Renal pelvis (tissue), 12 donors: Measurements from ENCODE around the gene REPS2. TPM values are rescaled to one million over a fixed set of nuclear protein-coding genes. Genes with fewer than 3 reads are reported as not detected.
A peak's percentile ranks its signal among the peaks of the same experiment; 100 is the strongest.

Experiments used
- DNase-seq: peaks from one replicate; pipeline ENCODE4 v3.0.0-alpha.2; 2013
- long read RNA-seq, 16 experiments: transcript quantifications; one replicate each; lab custom pipeline, GENCODE V29; 2026
- polyA plus RNA-seq, 3 donors: library from polyadenylated mRNA; unstranded; fragments of 120-200 nt; gene quantifications; one replicate each; pipeline ENCODE4 v1.2.1, GENCODE V29; 2013; ENCODE audit not compliant: insufficient read length in 3 of 3

Gene REPS2
- polyA plus RNA-seq = 10 to 100 TPM; 16.3 to 21.9 (median 18.9) TPM
- long read RNA-seq, donor 1 = 0 reads
- long read RNA-seq, donor 2 = 0 reads
- long read RNA-seq, donor 3 = 0 reads
- long read RNA-seq, donor 4 = 0 reads
- long read RNA-seq, donor 5 = 0 reads
- long read RNA-seq, donor 6, partial matches to known transcripts = 26 of 27 reads
- long read RNA-seq, donor 6, other reads (novel, unspliced or antisense) = 0 of 27 reads
- long read RNA-seq, donor 7 = 0 reads
- long read RNA-seq, donor 8 = 0 reads
- long read RNA-seq, donor 9, full-length matches to known transcripts = 2 of 2 reads
- long read RNA-seq, donor 9, partial matches to known transcripts = 0 of 2 reads
- long read RNA-seq, donor 9, other reads (novel, unspliced or antisense) = 0 of 2 reads
- long read RNA-seq, donor 10 = 0 reads
- long read RNA-seq, donor 11, full-length matches to known transcripts = 1 of 1 reads
- long read RNA-seq, donor 11, partial matches to known transcripts = 0 of 1 reads
- long read RNA-seq, donor 11, other reads (novel, unspliced or antisense) = 0 of 1 reads
- long read RNA-seq, donor 12 = 0 reads
- long read RNA-seq, donor 13 = 0 reads
- long read RNA-seq, donor 14, partial matches to known transcripts = 0 of 2 reads
- long read RNA-seq, donor 14, other reads (novel, unspliced or antisense) = 0 of 2 reads
- long read RNA-seq, donor 15, partial matches to known transcripts = 0 of 1 reads
- long read RNA-seq, donor 15, other reads (novel, unspliced or antisense) = 0 of 1 reads
- long read RNA-seq, donor 16, partial matches to known transcripts = 0 of 1 reads
- long read RNA-seq, donor 16, other reads (novel, unspliced or antisense) = 0 of 1 reads

DNA sequence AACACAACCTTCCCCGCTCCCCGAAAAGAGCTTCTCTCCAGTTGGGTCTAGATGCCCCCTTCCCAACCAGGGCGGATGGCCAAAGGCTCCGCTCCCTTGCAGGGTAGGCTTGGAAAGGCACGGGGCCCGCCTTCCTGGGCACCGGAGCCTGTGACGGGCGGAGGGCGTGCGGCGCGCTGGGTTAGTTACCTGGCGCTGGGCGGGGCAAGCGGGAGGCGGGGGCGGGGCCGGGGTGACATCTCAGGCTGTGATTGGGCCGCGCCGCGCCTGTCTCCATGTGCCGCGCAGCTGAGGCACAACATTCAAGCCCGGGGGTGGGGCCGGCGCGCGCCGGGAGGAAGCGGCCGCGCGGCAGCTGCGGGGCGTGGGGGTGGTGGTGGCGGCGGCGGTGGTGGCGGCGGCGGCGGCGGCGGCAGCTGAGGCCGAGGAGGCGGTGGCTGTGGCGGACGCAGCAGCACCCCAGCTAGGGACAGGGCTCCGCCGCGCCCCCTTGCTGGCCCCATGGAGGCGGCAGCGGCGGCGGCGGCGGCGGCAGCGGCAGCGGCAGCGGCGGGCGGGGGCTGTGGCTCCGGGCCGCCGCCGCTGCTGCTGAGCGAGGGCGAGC lies at the start of gene REPS2:
TSS of gene REPS2 (plus strand) at position 298 of the 604 bp plus-strand sequence. CDS start at position 502, 204 bp downstream.
- peak; percentile 75 for DNase-seq

DNA sequence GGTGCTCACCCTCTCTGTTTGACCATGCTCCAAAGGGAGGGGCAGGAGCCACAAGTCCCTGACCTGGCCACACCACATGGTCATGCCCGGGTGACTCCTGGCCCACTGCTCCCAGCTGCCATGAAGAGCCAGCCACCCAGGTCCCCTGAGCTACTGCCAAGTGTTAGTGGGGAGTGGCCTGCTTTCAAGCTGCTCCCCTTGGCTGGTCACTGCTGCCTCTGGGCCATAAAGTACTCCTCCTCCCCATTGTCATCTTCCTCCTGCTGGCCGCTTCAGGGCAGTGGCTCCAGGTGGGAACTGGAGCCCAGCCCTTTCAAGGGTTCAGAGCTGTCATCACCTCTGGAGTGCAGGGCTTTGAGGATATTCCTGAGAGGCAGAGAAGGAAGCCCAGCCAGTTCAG lies 49.0 kb upstream of the REPS2 start:
- DNase-seq = no peak

DNA sequence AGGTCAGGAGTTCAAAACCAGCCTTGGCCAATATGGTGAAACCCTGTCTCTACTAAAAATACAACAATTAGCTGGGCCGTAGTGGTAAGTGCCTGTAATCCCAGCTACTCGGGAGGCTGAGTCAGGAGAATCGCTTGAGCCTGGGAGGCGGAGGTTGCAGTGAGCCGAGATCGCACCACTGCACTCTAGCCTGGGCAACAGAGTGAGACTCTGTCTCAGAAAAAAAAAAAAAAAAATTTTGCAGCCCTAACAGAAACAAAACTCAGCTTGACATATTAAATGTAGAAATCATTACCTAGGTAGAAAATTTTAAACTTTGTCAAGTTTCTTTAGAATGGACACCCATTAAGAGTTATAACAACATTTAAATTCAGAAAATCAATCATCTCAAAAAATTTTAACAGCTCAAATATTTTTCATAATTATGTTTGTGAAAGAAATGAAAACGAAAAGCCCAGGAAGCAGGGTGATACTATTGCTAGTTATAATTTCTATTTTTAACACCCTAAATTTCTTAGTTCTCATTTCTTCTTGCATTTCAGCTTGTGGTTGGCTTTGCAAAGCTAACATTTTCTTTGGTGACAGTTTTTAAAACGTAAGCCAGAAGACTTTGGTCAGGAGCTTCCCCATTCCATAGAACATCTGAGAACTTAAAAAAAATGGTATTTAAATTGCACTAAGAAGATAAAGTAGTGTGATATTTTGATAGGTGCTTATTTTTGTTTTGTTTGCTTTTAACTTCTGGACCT lies 43.0 kb upstream of the REPS2 start:
- DNase-seq = no peak

DNA sequence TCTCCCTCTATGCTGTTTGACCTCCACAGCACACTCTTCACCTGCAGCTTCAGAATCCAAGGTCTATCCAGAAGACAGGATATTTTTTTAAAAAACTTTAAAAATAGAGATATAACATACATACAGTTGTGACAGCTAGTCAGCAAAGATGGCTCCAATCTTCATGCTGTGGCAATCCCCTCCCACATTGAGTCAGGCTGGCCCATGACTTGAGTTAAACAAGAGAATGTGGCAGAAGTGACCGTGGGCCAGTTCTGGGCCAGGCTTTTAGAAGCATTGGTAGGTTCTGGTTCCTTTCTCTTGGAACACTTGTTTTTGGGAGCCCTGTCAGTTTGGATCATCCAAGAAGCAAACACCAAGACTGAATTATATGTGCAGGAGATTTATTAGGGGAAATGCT lies 36.1 kb upstream of the REPS2 start:
- no peak for DNase-seq

DNA sequence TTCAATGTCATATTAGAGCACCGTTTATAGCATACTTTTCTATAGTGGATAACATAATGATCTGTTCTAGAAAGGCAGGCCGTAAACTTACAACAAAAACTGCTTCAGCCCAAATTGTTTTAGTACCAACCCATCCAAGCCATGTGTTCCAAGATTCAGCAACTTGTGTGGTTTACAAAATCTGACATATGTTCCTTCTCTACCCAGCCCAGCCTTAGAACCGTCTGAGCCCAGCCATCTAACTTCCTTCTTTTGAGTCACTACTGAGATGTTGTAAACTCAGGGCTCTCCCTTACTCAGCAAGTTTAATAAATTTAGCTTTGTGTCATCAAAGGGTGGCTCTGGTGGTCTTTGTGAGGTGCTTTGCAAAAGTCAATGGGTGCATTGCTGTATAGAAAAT lies 32.4 kb upstream of the REPS2 start:
- DNase-seq = no peak

DNA sequence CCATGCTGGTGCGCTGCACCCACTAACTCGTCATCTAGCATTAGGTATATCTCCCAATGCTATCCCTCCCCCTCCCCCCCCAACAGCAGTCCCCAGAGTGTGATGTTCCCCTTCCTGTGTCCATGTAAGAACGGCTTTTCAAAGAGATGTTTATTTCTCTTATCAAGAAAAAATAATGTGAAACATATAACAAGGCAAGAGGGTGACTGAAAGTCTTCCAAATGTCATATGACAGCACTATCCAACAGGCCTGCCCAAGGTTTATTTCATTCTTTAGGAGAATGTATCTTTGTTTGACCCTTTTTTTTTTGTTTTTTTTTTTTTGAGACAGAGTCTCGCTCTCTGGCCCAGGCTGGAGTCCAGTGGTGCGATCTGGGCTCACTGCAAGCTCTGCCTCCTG lies 29.9 kb upstream of the REPS2 start:
- DNase-seq = no peak

DNA sequence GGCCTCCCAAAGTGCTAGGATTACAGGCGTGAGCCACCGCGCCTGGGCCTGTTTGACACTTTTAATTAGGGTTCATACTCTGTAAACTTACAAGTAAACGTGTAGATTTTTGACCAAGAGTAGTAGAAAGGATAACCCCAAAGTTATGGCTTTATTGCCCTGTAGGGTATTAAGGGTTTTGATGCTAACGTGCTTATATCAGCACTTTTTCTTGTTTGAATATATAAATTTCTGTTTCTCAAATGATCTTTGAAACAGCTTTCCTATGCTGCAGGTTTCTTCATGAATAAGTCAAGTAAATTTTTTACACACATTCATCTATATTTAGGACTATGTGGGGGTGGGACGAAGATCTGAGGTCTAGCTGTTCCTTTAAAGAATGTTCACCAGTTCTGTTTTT lies 29.3 kb upstream of the REPS2 start:
- no peak for DNase-seq

DNA sequence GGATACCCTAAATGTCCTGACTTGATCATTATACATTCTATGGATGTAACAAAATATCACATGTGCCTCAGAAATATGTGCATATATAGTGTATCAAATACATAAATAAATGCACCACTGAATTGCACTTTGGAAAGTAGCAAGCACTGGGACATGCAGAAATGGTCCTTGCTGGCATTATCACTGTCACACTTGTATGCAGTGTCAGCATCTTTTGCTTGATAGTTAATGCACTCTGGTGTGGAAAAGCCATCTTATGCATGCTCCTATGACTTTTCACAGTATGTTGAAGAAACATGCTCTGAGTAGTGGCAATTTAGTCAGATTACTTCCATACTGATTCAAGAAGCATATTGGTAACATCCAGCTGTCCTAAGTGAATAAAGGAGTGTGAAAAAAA lies 27.5 kb upstream of the REPS2 start:
- no peak for DNase-seq

DNA sequence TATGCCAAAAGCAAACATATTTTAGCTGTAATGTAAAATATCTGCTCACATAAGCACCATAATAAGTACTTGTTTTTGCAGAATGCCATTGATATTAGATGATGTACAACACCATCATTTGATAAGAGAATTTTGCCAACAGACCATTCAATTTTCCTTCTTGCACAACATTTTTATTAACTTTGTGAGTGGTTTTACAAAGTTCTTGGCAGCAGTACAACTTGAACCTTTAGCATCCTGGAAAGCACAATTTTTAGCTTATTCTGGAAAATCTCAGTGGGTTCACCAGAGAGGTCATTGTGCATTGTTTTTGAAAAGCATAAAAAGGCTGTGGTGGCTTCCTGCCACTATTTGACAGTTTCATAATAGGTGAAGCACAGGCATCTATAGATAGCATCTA lies 26.4 kb upstream of the REPS2 start:
- no peak for DNase-seq

DNA sequence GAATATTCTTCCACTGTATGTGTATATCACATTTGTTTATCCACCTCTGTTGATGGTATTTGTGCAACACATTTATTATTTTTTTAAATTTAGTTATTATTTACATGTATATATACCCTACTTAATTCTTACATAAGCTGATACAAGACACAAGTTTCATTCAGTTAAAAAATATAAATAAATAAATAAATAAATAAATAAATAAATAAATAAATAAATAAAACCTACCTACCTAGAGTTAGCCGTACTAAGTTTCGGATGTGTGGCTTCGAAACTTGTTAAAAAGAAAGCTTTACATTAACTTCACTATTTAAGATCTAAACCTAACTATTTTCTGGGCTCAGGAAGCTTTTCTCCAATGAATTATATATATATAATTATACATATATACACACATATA lies 23.3 kb upstream of the REPS2 start:
- no peak for DNase-seq

DNA sequence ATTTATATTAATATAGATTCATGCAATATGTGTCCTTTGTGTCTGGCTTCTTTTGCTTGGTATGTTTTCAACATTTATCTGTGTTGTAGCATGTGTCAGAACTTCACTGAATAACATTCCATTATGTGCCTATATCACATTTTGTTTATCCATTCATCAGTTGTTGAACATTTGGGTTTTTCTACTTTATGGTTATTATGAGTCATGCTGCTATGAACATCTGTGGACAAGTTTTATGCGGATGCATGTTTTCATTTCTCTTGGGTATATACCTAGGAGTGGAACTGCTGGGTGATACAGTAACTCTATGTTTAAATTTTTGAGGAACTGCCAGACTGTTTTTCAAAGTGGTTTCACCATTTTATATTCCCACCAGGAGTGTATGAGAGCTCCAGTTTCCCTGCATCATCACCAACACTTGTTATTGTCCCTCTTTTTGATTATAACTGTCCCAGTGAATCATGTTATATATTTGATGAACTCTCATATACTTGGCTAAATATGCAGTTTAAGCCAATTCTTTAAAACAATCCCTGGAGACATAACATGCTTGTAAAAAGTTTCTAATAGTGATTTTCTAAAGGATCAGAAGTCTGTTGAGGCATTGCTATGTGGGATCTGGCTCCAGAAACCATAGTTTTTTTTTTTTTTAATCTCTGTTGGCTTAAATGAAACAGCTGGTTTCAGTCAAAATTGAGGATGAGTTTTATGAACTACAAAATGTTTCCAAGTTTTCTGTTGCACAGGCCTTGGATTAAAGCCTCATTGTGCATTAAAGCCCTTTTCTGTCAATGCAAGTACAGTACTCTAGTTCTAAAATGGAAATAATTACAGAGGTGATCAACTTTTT lies 21.6 kb upstream of the REPS2 start:
- no peak for DNase-seq

DNA sequence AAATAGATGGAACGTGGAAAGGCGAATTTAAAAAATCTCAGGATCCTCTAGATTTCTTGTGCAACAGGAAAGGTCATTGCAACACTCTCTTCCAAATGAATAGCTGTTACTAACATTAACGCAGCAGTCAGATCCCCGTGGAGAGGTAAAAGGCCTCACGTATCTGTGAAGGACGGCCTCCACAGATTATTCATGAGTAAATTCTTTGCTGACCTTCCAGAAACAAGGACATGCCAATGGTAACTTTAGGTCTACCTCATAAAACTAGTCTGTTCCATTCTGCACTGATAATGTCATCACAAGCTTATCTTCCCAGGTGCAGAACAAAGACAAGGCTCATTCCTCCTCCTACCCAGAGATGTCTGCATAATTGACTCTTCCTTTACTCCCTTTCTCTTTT lies 16.1 kb upstream of the REPS2 start:
- no peak for DNase-seq

DNA sequence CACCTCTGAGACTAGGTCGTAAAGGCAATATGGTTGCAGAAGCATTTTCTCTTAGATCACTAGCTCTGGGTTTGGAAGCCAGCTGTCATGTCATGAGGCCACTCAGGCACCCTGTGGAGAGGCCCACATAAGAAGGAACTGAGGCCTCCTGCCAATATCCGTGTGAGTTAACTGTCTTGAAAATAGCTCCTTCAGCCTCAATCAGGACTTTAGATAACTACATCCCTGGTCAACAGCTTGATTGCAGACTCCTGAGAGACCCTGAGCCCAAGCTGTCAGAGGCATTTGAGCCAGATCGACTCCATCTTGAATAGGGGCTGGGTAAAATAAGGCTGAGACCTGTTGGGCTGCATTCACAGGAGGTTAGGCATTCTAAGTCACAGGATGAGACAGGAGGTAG lies 15.1 kb upstream of the REPS2 start:
- no peak for DNase-seq

DNA sequence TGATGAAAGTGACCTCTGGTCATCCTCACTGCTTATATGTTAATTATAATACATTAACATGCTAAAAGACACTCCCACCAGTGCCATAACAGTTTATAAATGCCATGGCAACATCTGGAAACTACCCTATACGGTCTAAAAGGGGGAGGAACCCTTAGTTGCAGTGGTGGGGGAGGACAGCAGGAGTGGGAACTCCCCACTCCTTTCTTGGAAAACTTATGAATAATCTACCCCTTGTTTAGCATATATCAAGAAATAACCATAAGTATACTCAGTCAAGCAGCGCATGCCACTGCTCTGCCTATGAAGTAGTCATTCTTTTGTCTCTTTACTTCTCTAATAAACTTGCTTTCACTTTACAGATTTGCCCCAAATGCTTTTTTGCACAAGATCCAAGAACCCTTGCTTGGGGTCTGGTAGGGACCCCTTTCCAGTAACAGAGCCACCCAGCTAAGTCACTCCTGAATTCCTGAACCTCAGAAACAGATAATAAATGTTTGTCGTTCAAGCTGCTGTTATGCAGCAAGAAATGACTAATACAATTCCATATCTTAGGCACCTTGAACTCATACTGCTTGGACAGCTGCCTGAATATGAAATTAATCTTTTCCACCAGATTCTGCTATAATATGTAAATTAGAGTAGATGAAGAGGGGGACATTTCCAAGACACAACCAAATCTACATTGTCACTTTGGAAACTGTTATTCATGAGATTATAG lies 14.4 kb upstream of the REPS2 start:
- DNase-seq = no peak

DNA sequence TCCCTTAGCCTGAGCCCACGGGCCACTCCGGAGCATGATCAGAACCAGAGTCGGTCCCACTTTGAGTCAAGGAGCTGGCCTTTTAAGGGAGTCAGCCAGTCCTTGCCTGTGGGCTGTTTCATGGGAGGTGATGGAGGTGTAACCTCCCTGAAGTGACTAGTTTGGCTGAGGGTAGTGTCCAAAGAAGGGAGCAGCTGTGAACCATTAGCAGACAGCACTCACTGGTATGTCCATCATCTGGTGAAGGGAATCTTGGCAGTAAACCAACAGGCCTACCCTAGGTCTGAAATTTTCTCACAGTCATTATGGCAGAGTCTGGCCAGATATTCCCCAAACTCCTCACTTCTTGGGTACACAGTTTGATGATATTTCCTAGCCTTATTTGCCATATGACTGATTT lies 12.3 kb upstream of the REPS2 start:
- DNase-seq = no peak

DNA sequence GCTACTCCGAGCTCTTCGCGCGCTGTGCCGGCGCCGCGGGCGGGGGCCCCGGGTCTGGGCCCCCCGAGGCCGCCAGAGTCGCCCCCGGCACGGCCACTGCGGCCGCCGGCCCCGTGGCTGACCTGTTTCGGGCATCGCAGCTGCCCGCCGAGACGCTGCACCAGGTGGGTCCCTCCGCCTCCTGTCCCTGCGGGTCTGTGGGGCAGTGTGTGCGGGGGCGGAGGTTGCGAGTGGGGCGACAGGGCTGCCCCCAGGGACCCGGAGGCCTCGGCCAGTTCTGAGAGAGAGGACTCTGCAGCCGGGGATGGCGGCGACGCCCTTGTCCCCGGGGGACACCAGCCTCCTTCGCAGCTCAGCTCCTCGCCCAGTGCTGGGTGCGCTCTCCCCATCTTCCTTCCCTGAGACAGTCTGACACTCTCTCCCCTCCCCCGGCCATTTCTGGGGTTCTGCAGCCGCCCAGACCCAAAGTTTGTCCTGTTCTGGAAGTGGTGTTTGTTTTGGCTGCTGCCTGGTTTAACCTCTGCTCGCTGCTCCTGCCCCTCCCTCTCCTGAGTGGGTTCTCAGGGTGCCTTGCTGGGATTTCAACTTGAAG lies 609 bp downstream of the REPS2 start:
- DNase-seq = no peak

DNA sequence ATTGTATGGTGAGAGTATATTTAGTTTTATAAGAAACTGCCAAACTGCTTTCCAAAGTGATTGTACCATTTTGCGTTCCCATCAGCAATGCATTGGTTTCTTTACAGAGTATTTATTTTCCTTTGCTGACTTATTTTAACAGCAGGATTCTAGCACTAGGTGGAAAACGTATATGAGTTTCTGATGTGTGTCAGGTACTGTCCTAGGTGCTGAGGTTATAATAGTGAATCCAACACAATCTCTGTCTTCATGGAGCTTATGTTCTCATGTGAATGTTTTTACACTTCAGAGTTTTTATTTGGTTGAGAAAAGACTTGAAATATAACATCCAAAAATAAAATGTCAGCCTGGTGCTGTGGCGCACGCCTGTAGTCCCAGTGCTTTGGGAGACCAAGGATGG lies 4.0 kb downstream of the REPS2 start:
- DNase-seq = no peak

DNA sequence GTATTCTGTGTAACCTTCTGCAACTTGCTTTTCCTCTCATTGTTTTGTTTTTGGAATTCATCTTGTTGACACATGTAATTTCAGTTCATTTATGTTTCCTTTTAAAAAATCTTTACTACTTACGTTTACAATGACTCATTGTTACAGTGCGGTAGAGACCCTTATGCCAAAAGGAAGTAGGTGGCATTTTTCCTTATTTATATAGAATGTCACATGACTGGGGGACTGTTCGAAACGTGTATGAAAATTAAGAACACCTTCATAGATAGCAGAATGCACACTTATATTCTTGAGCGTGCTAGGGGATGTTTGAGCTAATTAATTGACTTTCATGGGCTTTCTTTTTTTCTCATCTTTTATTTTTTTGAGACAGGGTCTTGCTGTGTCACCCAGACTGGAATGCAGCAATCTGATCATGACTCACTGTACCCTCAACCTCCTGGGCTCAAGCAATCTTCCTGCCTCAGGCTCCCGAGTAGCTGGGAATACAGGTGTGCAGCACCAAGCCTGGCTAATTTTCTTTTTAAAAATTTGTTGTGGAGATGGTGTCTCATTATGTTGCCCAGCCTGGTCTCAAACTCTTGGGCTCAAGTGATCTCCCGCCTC lies 7.3 kb downstream of the REPS2 start:
- no peak for DNase-seq

DNA sequence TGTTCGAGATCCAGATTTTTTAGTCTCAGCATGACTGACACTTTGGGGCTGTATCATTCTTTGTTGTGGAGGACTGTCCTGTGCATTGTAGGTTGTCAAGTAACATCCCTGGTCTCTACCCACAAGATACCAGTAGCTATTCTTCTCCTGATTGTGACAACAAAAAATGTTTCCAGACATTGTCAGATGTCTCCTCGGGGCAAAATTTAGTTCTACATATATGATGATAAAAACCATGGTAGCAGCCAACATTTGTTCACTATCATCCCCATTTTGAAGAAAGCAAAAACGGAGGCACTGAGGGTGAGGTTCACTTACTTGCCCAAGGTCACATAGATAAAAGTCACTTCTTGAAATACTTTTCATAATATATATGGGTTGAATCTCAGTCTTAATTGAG lies 11.3 kb downstream of the REPS2 start:
- no peak for DNase-seq

DNA sequence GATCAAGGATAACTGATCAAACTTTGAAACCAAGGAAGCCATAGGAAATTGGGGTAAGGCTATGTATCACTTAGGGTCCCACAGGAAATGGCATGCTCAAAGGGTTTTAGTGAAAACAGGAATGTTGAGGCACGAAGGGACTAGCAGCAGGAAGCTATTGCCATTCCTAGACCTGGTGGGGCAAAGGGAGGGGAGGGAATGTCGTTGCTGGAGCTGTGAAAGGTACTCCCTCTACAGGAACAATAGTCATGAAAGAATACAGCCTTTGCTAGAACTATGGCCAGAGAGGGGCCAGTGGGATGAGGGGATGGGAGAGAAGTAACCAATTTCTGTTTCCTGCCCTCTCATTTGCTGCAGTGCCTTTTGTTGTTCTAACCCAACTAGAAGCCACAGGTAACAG lies 11.9 kb downstream of the REPS2 start:
- DNase-seq = no peak
